HepG2 (cell line): ENCODE data around the gene P2RX7. TPM values are rescaled to one million over a fixed set of nuclear protein-coding genes. Genes with fewer than 3 reads are reported as not detected.
A peak's percentile ranks its signal among the peaks of the same experiment; 100 is the strongest.

Experiments
- ATAC-seq: fragments of 200-7000 bp; cut with Tn5 transposase; 3 replicates; pipeline ENCODE4 v1.9.1; 2020; ENCODE audit warnings: mild to moderate bottlenecking, moderate library complexity
- BruUV-seq: library from RNA; stranded (reverse); fragments of 400-500 nt; replicated peaks from 2 replicates; lab custom pipeline; 2021; lab: Mats Ljungman, UMichigan
- CTCF ChIA-PET: fragments of 300-600 bp; formaldehyde crosslinking; extraction: SDS; loops from one replicate; lab custom pipeline; 2021; ENCODE audit warnings: low total read pairs, inconsistent platforms, low intra/inter-chr PET ratio; lab: Yijun Ruan, JAX
- POLR2A ChIA-PET: fragments of 350-600 bp; sonication (Branson Sonifier 250); formaldehyde crosslinking; loops from one replicate; lab custom pipeline; 2020; ENCODE audit warnings: antibody characterized with exemption, inconsistent platforms; lab: Yijun Ruan, JAX
- DNase-seq: peaks from one replicate; pipeline ENCODE4 v3.0.0-alpha.2; 2015; ENCODE audit warnings: low spot score
- FAIRE-seq: peaks from 3 replicates; lab custom pipeline; 2011; peaks lifted over from hg19 to GRCh38; lab: Jason Lieb, UNC
- H2AFZ ChIP-seq: one replicate; pipeline ENCODE4 v1.6.1; 2011; ENCODE audit warnings: low read length, inconsistent platforms
- H3K27ac ChIP-seq: fragments of 300-600 bp; 3 replicates; pipeline ENCODE4 v1.8.0; 2011; ENCODE audit warnings: mixed run types, mild to moderate bottlenecking, mixed read lengths, low read length, inconsistent platforms; ENCODE audit not compliant: insufficient read depth; ENCODE audit errors: extremely low read length
- H3K27me3 ChIP-seq, 2 experiments: fragments of 200-600 bp in 1 of 2; 2 replicates in 1 of 2; 3 replicates in 1 of 2; pipeline versions ENCODE4 v1.6.0 to v1.8.0; 2011; ENCODE audit warnings: low read length in 2 of 2, mild to moderate bottlenecking in 2 of 2, moderate library complexity in 2 of 2, inconsistent platforms in 1 of 2; ENCODE audit not compliant: insufficient read depth in 2 of 2, control insufficient read depth in 1 of 2
- H3K36me3 ChIP-seq, 2 experiments: fragments of 200-600 bp in 1 of 2; replicated peaks in 1 of 2; 2 replicates in 1 of 2; 3 replicates in 1 of 2; pipeline versions ENCODE4 v1.5.1 to v1.8.0; 2011; ENCODE audit warnings: low read length in 2 of 2, inconsistent platforms in 1 of 2; ENCODE audit not compliant: insufficient read depth in 2 of 2, control insufficient read depth in 1 of 2
- H3K4me1 ChIP-seq: 2 replicates; pipeline ENCODE4 v1.5.1; 2012; ENCODE audit warnings: low read length, inconsistent platforms; ENCODE audit not compliant: insufficient read depth
- H3K4me2 ChIP-seq: 2 replicates; pipeline ENCODE4 v1.6.0; 2011; ENCODE audit warnings: low read depth, low read length, inconsistent platforms
- H3K4me3 ChIP-seq, 3 experiments: fragments of 200-600 bp in 1 of 3; sonication (generic), shearing (Covaris generic) in 1 of 3; replicated peaks in 1 of 3; 2 replicates each; pipeline ENCODE4 v1.5.1; 2011 to 2016; ENCODE audit warnings: low read length in 3 of 3, inconsistent platforms in 2 of 3, low read depth in 2 of 3, mild to moderate bottlenecking in 2 of 3, control low read depth in 1 of 3, mixed read lengths in 1 of 3; ENCODE audit not compliant: insufficient read depth in 1 of 3
- H3K79me2 ChIP-seq: one replicate; pipeline ENCODE4 v1.6.1; 2011; ENCODE audit warnings: low read length, inconsistent platforms; ENCODE audit not compliant: insufficient read depth
- H3K9ac ChIP-seq: 2 replicates; pipeline ENCODE4 v1.6.0; 2011; ENCODE audit warnings: mild to moderate bottlenecking, low read depth, low read length, inconsistent platforms; ENCODE audit not compliant: insufficient read depth
- H3K9me3 ChIP-seq: 2 replicates; pipeline ENCODE4 v1.5.1; 2012; ENCODE audit warnings: mild to moderate bottlenecking, low read length
- H4K20me1 ChIP-seq: 2 replicates; pipeline ENCODE4 v1.6.0; 2011; ENCODE audit warnings: inconsistent platforms, mild to moderate bottlenecking, low read length, moderate library complexity; ENCODE audit not compliant: insufficient read depth
- ATRX ChIP-seq: sonication (generic); formaldehyde crosslinking; IDR thresholded peaks from 2 replicates; pipeline ENCODE4 v1.4.0; 2020; ENCODE audit warnings: missing genetic modification reagents, borderline replicate concordance
- BORCS8-MEF2B ChIP-seq: sonication (generic); formaldehyde crosslinking; IDR thresholded peaks from 2 replicates; pipeline ENCODE4 v1.8.0; 2022; ENCODE audit warnings: mild to moderate bottlenecking, missing genetic modification reagents
- FOXO1 ChIP-seq: sonication (generic); formaldehyde crosslinking; IDR thresholded peaks from 2 replicates; pipeline ENCODE4 v1.4.0; 2020; ENCODE audit warnings: missing genetic modification reagents
- LCORL ChIP-seq, 2 experiments: fragments of 450-650 bp in 1 of 2; sonication (generic) in 1 of 2; formaldehyde crosslinking in 1 of 2; IDR thresholded peaks; 2 replicates each; pipeline versions ENCODE4 v1.5.0 to v1.6.1; 2017 to 2020; ENCODE audit warnings: antibody characterized with exemption in 1 of 2, missing genetic modification reagents in 1 of 2
- MYC ChIP-seq: sonication (generic); formaldehyde crosslinking; IDR thresholded peaks from 2 replicates; pipeline ENCODE4 v1.9.0; 2021; ENCODE audit warnings: missing genetic modification reagents, borderline replicate concordance
- RAD21 ChIP-seq: fragments of 450-650 bp; formaldehyde crosslinking; IDR thresholded peaks from 2 replicates; pipeline ENCODE4 v1.5.0; 2020; ENCODE audit warnings: mild to moderate bottlenecking
- SAP130 ChIP-seq: IDR thresholded peaks from 2 replicates; pipeline ENCODE4 v1.6.1; 2016; ENCODE audit warnings: low read depth
- SATB2 ChIP-seq: sonication (generic); formaldehyde crosslinking; IDR thresholded peaks from 2 replicates; pipeline ENCODE4 v1.5.0; 2020; ENCODE audit warnings: missing genetic modification reagents
- SMAD3 ChIP-seq: sonication (generic); formaldehyde crosslinking; IDR thresholded peaks from 2 replicates; pipeline ENCODE4 v1.4.0; 2020; ENCODE audit warnings: missing genetic modification reagents
- U2AF1 ChIP-seq: fragments of 200-400 bp; formaldehyde crosslinking; optimal IDR thresholded peaks from 2 replicates; pipeline ENCODE3; 2017; ENCODE audit warnings: mild to moderate bottlenecking, low read depth, low read length
- ZNF136 ChIP-seq: sonication (generic); formaldehyde crosslinking; IDR thresholded peaks from 2 replicates; pipeline ENCODE4 v1.8.1; 2022; ENCODE audit warnings: low read depth, mild to moderate bottlenecking, moderate library complexity, missing genetic modification reagents
- ZNF33A ChIP-seq: sonication (generic); formaldehyde crosslinking; IDR thresholded peaks from 2 replicates; pipeline ENCODE4 v1.5.1; 2020; ENCODE audit warnings: missing genetic modification reagents, mild to moderate bottlenecking, moderate library complexity, borderline replicate concordance
- WGBS: methylation state at CpG from one replicate; pipeline ENCODE4 v1.1.6; 2017; ENCODE audit warnings: low lambda C conversion rate; 5-methylcytosine and 5-hydroxymethylcytosine counted together
- in situ Hi-C: cut with HindIII; loops from 2 replicates; pipeline ENCODE4 v1.10.0; 2017; ENCODE audit warnings: low pct_unique_long_range_greater_than_20kb; ENCODE audit not compliant: extremely low pct_ligation_motif_present
- intact Hi-C: fragments of 100-400 bp; cut with micrococcal nuclease; formaldehyde crosslinking; loops from one replicate; pipeline ENCODE4 v1.10.0; 2022; ENCODE audit not compliant: unreplicated experiment
- polyA plus RNA-seq, 8 experiments: library from polyadenylated mRNA; depleted of rRNA in 3 of 8; stranded (reverse) in 7 of 8; unstranded in 1 of 8; fragments of >200 nt; fragmentation: Illumina TruSeq in 4 of 8; extraction: Trizol in 4 of 8; gene quantifications; 2 replicates each; pipeline versions ENCODE4 v1.2.1 to v1.2.3, GENCODE V29; 2011 to 2016; ENCODE audit warnings: low read depth in 4 of 8, missing spikeins in 1 of 8, mixed read lengths in 1 of 8; ENCODE audit not compliant: insufficient read depth in 1 of 8
- total RNA-seq, 5 experiments: library from RNA; depleted of rRNA; stranded (reverse); fragments of >200 nt; fragmentation: Illumina TruSeq; extraction: Trizol; gene quantifications; 2 replicates each; pipeline ENCODE4 v1.2.3, GENCODE V29; 2016; ENCODE audit warnings: low read depth in 1 of 5
- TF ChIP-seq, protein P1 (sequence below): sonication (generic); formaldehyde crosslinking; IDR thresholded peaks from 2 replicates; pipeline ENCODE4 v1.4.0; 2020; ENCODE audit warnings: mild to moderate bottlenecking, missing genetic modification reagents

P2RX7 gene
- total and polyA plus RNA-seq, 2 of the 13 experiments (the other 11 are each of a cell fraction or from before 2014, with no cell fraction given), result 0.13 to 0.73 TPM

DNA sequence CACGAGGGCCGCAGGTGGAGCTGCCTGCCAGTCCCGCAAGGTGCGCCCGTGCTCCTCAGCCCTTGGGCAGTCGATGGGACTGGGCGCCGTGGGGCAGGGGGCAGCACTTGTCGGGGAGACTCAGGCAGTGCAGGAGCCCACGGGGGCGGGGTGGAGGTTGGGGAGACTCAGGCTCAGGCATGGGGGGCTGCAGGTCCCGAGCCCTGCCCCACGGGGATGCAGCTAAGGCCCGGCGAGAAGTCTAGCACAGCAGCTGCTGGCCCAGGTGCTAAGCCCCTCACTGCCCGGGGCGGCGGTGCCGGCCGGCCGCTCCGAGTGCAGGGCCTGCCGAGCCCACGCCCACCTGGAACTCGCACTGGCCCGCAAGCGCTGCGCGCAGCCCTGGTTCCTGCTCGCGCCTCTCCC, 39.2 kb upstream of the P2RX7 start:
- no peak overlapping the region for H3K27ac ChIP-seq
- TF ChIP-seq SMAD3 (CRISPR knock-in tag) (no peak), FOXO1 (CRISPR knock-in tag) (no peak), LCORL (IDR thresholded peaks at IDR 0.05) (no peak), LCORL (CRISPR knock-in tag; IDR thresholded peaks at IDR 0.05) (no peak), ZNF33A (no peak), ZNF136 (CRISPR knock-in tag) (no peak), ATRX (CRISPR knock-in tag) (no peak), SATB2 (CRISPR knock-in tag) (no peak)
- TF ChIP-seq, all 625 proteins: peak for 0
- 98% methylated on average over 11 of the region's 31 CpGs for whole genome bisulfite sequencing
- Histone ChIP-seq H3K9ac (no peak overlapping the region), H3K4me1 (peaks cover 32% of the 10 kb centered on the region), H3K79me2 (no peaks in the 10 kb centered on the region), H3K36me3 (no peaks in the 10 kb centered on the region), H4K20me1 (no peaks in the 10 kb centered on the region), H3K4me3 (no peak overlapping the region), H2AFZ (no peak overlapping the region), H3K4me2 (no peak overlapping the region), H3K9me3 (no peaks in the 10 kb centered on the region), H3K27me3 (peaks cover 3 to 15% of the 10 kb centered on the region in 2 experiments; a peak in 3 of 5 replicates)
- ChIA-PET CTCF (no interaction called here), POLR2A (no interaction called here)
- DNase-seq (no peak), FAIRE-seq (no peak), ATAC-seq (no peak)
- intact Hi-C loops, result no loop called here
- in situ Hi-C loops, result loop anchor here (5.0 kb wide), 1 partner anchor 76 kb away; the partner anchor contains the start of gene C12orf43
- no TSS peak for BruUV-seq

DNA sequence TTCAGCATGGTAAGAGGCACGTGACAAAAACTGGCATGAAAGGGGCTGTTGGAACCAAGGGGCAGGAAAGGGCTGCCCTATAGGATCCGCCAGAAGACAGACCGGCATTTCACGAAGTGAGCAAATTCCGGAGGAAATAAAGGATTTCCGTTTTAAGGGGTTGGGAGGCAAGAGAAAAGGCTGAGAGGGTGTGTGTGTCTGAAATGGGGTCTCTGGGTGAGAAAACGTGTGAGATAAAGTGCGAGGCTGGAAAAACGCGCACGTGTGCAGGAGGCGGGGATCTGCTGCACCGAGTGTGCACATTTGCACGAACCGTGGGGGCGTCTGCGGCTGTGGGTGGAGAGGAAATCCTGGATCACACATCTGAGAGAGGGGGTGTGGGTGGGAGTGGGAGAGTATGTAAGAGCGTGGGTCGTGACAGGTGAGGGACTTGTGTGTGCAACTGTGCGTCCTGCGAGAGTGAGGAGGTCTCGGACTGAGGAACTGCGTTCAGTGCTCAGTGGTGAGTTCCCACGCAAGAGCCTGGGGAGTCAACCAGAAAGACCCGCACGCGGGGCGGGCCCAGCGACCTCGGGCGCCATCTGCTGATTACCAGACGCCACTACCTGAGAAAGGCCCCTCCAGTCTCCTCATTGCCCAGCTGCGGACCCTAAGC, 37.0 kb upstream of the P2RX7 start:
- H3K4me2 ChIP-seq, result peak overlapping the region; percentile 77
- peak overlapping the region in 1 of 3 experiments; percentile 61; a peak in 3 of 6 replicates for H3K4me3 ChIP-seq
- H3K36me3 ChIP-seq, result no peaks in the 10 kb centered on the region
- no peaks in the 10 kb centered on the region for H4K20me1 ChIP-seq
- POLR2A ChIA-PET, result interaction anchor here (0.8 kb wide), 1 partner anchor 117 kb away, joined by 3 read pairs; the partner anchor contains the start of gene HNF1A
- H3K27ac ChIP-seq, result no peak overlapping the region
- no peak overlapping the region for H2AFZ ChIP-seq
- in situ Hi-C loops (loop anchor here (5.0 kb wide), 1 partner anchor 33 kb away; no protein-coding TSS in a partner anchor), intact Hi-C loops (loop anchor here (2.0 kb wide), 1 partner anchor 35 kb away; no protein-coding TSS in a partner anchor)
- peak overlapping the region; percentile 26; the same call in 1 of the 2 replicates for H3K9ac ChIP-seq
- no TSS peak for BruUV-seq
- 3% methylated on average over 30 of the region's 33 CpGs for WGBS
- FAIRE-seq (peak; percentile 8), DNase-seq (peak; percentile 25), ATAC-seq (peak; percentile 96)
- CTCF ChIA-PET, result interaction anchor here (0.7 to 4.2 kb wide), 3 partner anchors 35 to 91 kb away, joined by 3 to 36 read pairs (median 5); no protein-coding TSS in a partner anchor
- H3K9me3 ChIP-seq, result peaks cover 8% of the 10 kb centered on the region; the same call in 1 of the 2 replicates
- H3K4me1 ChIP-seq, result peaks cover 11% of the 10 kb centered on the region
- H3K79me2 ChIP-seq, result no peaks in the 10 kb centered on the region
- H3K27me3 ChIP-seq, result peaks cover 2 to 15% of the 10 kb centered on the region in 2 experiments; a peak in 4 of 5 replicates
- peak; percentile 87 for TF ChIP-seq RAD21 (CRISPR knock-in tag)
- TF ChIP-seq SAP130 (CRISPR knock-in tag), result no peak
- no peak for TF ChIP-seq U2AF1
- 0 out of 2 replicates have a peak, but pooled peaks have one; percentile 51 for TF ChIP-seq BORCS8-MEF2B (CRISPR knock-in tag)
- TF ChIP-seq, protein P1, sequence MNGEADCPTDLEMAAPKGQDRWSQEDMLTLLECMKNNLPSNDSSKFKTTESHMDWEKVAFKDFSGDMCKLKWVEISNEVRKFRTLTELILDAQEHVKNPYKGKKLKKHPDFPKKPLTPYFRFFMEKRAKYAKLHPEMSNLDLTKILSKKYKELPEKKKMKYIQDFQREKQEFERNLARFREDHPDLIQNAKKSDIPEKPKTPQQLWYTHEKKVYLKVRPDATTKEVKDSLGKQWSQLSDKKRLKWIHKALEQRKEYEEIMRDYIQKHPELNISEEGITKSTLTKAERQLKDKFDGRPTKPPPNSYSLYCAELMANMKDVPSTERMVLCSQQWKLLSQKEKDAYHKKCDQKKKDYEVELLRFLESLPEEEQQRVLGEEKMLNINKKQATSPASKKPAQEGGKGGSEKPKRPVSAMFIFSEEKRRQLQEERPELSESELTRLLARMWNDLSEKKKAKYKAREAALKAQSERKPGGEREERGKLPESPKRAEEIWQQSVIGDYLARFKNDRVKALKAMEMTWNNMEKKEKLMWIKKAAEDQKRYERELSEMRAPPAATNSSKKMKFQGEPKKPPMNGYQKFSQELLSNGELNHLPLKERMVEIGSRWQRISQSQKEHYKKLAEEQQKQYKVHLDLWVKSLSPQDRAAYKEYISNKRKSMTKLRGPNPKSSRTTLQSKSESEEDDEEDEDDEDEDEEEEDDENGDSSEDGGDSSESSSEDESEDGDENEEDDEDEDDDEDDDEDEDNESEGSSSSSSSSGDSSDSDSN, result peak; percentile 27; the same call in 1 of the 2 replicates
- TF ChIP-seq MYC (CRISPR knock-in tag), result 0 out of 2 replicates have a peak, but pooled peaks have one; percentile 23
